Left lung (tissue), 10 donors: Measurements from ENCODE around the gene KLHL2. TPM values are rescaled to one million over a fixed set of nuclear protein-coding genes. Genes with fewer than 3 reads are reported as not detected.

Experiments
- ATAC-seq: fragments of 200-7000 bp; cut with Tn5 transposase; one replicate; pipeline ENCODE4 v1.9.1; 2020; ENCODE audit warnings: moderate library complexity
- DNase-seq, 4 donors: peaks; one replicate each; pipeline ENCODE4 v3.0.0-alpha.2; 2013 to 2020
- H3K27ac ChIP-seq, 2 donors: fragments of 200-600 bp; sonication (generic) in 1 of 2; one replicate each; pipeline versions ENCODE4 v1.5.0 to v1.8.0; 2020 to 2021
- H3K27me3 ChIP-seq, 2 donors: fragments of 200-600 bp; sonication (generic) in 1 of 2; one replicate each; pipeline versions ENCODE4 v1.5.0 to v1.8.0; 2020 to 2021
- H3K36me3 ChIP-seq, 2 donors: fragments of 200-600 bp; sonication (generic) in 1 of 2; one replicate each; pipeline versions ENCODE4 v1.5.0 to v1.8.0; 2020 to 2021
- H3K4me1 ChIP-seq, 2 donors: fragments of 200-600 bp; one replicate each; pipeline ENCODE4 v1.8.0; 2021
- H3K4me3 ChIP-seq, 2 donors: fragments of 200-600 bp; sonication (generic) in 1 of 2; one replicate each; pipeline versions ENCODE4 v1.5.0 to v1.8.0; 2020 to 2021; ENCODE audit warnings: mild to moderate bottlenecking in 1 of 2
- H3K9me3 ChIP-seq, 2 donors: fragments of 200-600 bp; sonication (generic) in 1 of 2; one replicate each; pipeline versions ENCODE4 v1.5.0 to v1.8.0; 2020 to 2021
- intact Hi-C, 2 donors: fragments of 100-400 bp; cut with DNase I; formaldehyde crosslinking; loops; one replicate each; pipeline versions ENCODE4 v1.11.2 to v1.14.2; 2022
- polyA plus RNA-seq, 6 donors: library from polyadenylated mRNA; unstranded; fragments of 120-200 nt; gene quantifications; one replicate each; pipeline ENCODE4 v1.2.1, GENCODE V29; 2013; ENCODE audit not compliant: insufficient read length in 6 of 6
- total RNA-seq, 2 donors: library from RNA; stranded (reverse); fragmentation: NEBNext Ultra II Directional; extraction: Animal tissue kit (Norgen Biotek cat#: 25700); gene quantifications; one replicate each; pipeline ENCODE4 v1.2.1, GENCODE V29; 2021
- TF ChIP-seq, protein P1 (sequence below), 2 donors: fragments of 200-600 bp; sonication (generic) in 1 of 2; IDR thresholded peaks; one replicate each; pipeline versions ENCODE4 v1.5.0 to v1.8.0; 2021; ENCODE audit warnings: antibody characterized with exemption in 2 of 2
- donor health status: DM: no; HTN: yes; CAD: no.
- donor health status: DM: no; HTN: no; CAD: no.

KLHL2 gene
- total and polyA plus RNA-seq, 8 donors, result 16.2 to 53.4 (median 18.6) TPM

- Histone ChIP-seq H3K27ac (no peak overlapping the region), H3K9me3 (no peaks in the 10 kb centered on the region), H3K4me3 (no peak overlapping the region), H3K27me3 (no peaks in the 10 kb centered on the region), H3K36me3 (no peaks in the 10 kb centered on the region), H3K4me1 (no peaks in the 10 kb centered on the region)
- TF ChIP-seq, protein P1, sequence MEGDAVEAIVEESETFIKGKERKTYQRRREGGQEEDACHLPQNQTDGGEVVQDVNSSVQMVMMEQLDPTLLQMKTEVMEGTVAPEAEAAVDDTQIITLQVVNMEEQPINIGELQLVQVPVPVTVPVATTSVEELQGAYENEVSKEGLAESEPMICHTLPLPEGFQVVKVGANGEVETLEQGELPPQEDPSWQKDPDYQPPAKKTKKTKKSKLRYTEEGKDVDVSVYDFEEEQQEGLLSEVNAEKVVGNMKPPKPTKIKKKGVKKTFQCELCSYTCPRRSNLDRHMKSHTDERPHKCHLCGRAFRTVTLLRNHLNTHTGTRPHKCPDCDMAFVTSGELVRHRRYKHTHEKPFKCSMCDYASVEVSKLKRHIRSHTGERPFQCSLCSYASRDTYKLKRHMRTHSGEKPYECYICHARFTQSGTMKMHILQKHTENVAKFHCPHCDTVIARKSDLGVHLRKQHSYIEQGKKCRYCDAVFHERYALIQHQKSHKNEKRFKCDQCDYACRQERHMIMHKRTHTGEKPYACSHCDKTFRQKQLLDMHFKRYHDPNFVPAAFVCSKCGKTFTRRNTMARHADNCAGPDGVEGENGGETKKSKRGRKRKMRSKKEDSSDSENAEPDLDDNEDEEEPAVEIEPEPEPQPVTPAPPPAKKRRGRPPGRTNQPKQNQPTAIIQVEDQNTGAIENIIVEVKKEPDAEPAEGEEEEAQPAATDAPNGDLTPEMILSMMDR (IDR thresholded peaks at IDR 0.05), result no peak
- intact Hi-C loops, result no loop called here
- DNase-seq (no peak), ATAC-seq (no peak)
These were observed 163.2 kb downstream of the KLHL2 start for GRCh38 chr4:165370530-165370929.

Other genes starting within 250 kb of the KLHL2 start
- 1 to 10 TPM; 1.5 to 3.1 TPM for gene TRIM61, start 229.9 kb upstream of the KLHL2 start, total RNA-seq
- gene TRIM61, start 229.9 kb upstream of the KLHL2 start, polyA plus RNA-seq, result 1 to 10 TPM; 4.9 to 6.4 (median 5.5) TPM
- not detected for gene TRIM60, start 175.6 kb upstream of the KLHL2 start, total RNA-seq
- gene TRIM60, start 175.6 kb upstream of the KLHL2 start, polyA plus RNA-seq, result not detected
- gene TRIM75, start 153.7 kb upstream of the KLHL2 start, total RNA-seq, result not detected
- gene TRIM75, start 153.7 kb upstream of the KLHL2 start, polyA plus RNA-seq, result not detected
- gene TMEM192, start 94.7 kb upstream of the KLHL2 start, total RNA-seq, result 10 to 100 TPM; 23.7 to 25.8 TPM
- gene TMEM192, start 94.7 kb upstream of the KLHL2 start, polyA plus RNA-seq, result 10 to 100 TPM; 16.8 to 19.8 (median 19.6) TPM
- gene MSMO1, start 120.1 kb downstream of the KLHL2 start, total RNA-seq, result 100 to 1,000 TPM; 119 to 270 TPM
- 10 to 100 TPM; 26.0 to 42.0 (median 31.9) TPM for gene MSMO1, start 120.1 kb downstream of the KLHL2 start, polyA plus RNA-seq
- 10 to 100 TPM; 24.5 to 28.9 TPM for gene CPE, start 171.4 kb downstream of the KLHL2 start, total RNA-seq
- gene CPE, start 171.4 kb downstream of the KLHL2 start, polyA plus RNA-seq, result 100 to 1,000 TPM; 149 to 222 (median 177) TPM